ENCODE results near the gene PGD.

DNA sequence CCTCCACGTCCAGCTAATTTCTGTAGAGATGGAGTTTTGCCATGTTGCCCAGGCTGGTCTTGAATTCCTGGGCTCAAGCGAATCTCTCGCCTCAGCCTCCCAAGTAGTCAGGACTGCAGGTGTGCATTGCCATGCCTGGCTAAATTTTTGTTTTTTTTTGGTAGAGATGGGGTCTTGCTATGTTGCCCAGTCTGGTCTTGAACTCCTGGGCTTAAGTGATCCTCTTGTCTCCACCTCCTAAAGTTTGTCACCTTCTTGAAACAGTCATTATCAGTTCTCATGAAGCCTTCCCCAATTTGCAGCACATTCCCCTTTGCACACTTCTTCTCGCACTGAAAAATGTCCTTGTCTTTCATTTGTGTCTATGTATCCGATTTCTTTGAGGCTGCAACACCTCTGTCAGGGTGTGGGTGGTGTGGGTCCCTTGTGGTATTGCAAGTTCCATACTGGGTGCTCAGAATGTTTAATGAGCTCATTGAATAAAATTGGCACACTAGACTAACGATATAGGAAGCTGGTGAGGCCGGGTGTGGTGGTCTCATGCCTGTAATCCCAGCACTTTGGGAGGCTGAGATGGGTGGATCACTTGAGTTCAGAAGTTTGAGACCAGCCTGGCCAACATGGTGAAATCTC lies 48.0 kb downstream of the PGD start:
- TF ChIP-seq POLR2A (IDR thresholded peaks at IDR 0.05; ENCODE audit: low read length), result no peak
- TF ChIP-seq TP53 (CRISPR knock-in tag; IDR thresholded peaks at IDR 0.05), result no peak
- TF ChIP-seq, protein P1, sequence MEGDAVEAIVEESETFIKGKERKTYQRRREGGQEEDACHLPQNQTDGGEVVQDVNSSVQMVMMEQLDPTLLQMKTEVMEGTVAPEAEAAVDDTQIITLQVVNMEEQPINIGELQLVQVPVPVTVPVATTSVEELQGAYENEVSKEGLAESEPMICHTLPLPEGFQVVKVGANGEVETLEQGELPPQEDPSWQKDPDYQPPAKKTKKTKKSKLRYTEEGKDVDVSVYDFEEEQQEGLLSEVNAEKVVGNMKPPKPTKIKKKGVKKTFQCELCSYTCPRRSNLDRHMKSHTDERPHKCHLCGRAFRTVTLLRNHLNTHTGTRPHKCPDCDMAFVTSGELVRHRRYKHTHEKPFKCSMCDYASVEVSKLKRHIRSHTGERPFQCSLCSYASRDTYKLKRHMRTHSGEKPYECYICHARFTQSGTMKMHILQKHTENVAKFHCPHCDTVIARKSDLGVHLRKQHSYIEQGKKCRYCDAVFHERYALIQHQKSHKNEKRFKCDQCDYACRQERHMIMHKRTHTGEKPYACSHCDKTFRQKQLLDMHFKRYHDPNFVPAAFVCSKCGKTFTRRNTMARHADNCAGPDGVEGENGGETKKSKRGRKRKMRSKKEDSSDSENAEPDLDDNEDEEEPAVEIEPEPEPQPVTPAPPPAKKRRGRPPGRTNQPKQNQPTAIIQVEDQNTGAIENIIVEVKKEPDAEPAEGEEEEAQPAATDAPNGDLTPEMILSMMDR (IDR thresholded peaks at IDR 0.05), result no peak
- TF ChIP-seq, protein P2, sequence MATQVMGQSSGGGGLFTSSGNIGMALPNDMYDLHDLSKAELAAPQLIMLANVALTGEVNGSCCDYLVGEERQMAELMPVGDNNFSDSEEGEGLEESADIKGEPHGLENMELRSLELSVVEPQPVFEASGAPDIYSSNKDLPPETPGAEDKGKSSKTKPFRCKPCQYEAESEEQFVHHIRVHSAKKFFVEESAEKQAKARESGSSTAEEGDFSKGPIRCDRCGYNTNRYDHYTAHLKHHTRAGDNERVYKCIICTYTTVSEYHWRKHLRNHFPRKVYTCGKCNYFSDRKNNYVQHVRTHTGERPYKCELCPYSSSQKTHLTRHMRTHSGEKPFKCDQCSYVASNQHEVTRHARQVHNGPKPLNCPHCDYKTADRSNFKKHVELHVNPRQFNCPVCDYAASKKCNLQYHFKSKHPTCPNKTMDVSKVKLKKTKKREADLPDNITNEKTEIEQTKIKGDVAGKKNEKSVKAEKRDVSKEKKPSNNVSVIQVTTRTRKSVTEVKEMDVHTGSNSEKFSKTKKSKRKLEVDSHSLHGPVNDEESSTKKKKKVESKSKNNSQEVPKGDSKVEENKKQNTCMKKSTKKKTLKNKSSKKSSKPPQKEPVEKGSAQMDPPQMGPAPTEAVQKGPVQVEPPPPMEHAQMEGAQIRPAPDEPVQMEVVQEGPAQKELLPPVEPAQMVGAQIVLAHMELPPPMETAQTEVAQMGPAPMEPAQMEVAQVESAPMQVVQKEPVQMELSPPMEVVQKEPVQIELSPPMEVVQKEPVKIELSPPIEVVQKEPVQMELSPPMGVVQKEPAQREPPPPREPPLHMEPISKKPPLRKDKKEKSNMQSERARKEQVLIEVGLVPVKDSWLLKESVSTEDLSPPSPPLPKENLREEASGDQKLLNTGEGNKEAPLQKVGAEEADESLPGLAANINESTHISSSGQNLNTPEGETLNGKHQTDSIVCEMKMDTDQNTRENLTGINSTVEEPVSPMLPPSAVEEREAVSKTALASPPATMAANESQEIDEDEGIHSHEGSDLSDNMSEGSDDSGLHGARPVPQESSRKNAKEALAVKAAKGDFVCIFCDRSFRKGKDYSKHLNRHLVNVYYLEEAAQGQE (IDR thresholded peaks at IDR 0.05), result no peak
- TF ChIP-seq RAD21 (conservative IDR thresholded peaks at IDR 0.05 in 1 of 2, IDR thresholded peaks at IDR 0.05 in 1 of 2), result no peak
- no peak for TF ChIP-seq MAZ (IDR thresholded peaks at IDR 0.05; ENCODE audit: borderline replicate concordance, low read depth, low read length)
- no peak for TF ChIP-seq EP300 (IDR thresholded peaks at IDR 0.05)
- TF ChIP-seq NFE2L2 (conservative IDR thresholded peaks at IDR 0.05; ENCODE audit: low read length), result no peak
- no peak for TF ChIP-seq CBX8 (IDR thresholded peaks at IDR 0.05)
- TF ChIP-seq KDM5A (IDR thresholded peaks at IDR 0.05), result no peak
- TF ChIP-seq, protein P3, sequence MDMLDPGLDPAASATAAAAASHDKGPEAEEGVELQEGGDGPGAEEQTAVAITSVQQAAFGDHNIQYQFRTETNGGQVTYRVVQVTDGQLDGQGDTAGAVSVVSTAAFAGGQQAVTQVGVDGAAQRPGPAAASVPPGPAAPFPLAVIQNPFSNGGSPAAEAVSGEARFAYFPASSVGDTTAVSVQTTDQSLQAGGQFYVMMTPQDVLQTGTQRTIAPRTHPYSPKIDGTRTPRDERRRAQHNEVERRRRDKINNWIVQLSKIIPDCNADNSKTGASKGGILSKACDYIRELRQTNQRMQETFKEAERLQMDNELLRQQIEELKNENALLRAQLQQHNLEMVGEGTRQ (IDR thresholded peaks at IDR 0.05), result no peak

Data from A549 (cell line).